Measurements from ENCODE around the gene STH. TPM values are rescaled to one million over a fixed set of nuclear protein-coding genes. Genes with fewer than 3 reads are reported as not detected.

The STH gene
- total and polyA plus RNA-seq, 8 donors = not detected

DNA sequence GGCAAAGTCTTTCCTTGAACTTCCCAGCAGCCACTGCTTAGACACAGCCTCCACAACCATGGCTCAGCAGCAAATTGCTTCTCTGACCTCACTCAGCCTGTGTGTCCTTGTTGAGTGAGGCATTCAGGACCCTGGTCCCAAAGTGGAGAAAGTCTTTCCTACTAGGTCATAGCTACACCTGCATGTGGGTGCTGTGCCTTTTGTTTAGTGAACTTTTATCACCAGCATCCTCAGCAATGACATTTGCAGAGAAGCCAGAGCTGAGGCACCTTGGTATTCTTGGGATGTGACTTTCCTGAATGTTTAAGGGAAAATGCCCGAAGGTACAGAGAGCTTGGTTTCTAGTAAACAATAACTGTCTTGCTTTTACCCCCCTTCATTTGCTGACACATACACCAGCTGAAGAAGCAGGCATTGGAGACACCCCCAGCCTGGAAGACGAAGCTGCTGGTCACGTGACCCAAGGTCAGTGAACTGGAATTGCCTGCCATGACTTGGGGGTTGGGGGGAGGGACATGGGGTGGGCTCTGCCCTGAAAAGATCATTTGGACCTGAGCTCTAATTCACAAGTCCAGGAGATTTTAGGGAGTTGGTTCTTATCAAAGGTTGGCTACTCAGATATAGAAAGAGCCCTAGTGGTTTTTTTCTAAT lies 20.9 kb upstream of the STH start:
- intact Hi-C loops (cut with DNase I; ENCODE audit: low total_unique reads) = no loop called here
- Histone ChIP-seq H3K4me1 (no peaks in the 10 kb centered on the region), H3K27me3 (peaks cover 0 to 15% (median 5%) of the 10 kb centered on the region in 3 donors), H3K36me3 (no peaks in the 10 kb centered on the region), H3K9me3 (no peaks in the 10 kb centered on the region), H3K4me3 (no peak overlapping the region), H3K27ac (no peak overlapping the region)
- TF ChIP-seq, protein P1, sequence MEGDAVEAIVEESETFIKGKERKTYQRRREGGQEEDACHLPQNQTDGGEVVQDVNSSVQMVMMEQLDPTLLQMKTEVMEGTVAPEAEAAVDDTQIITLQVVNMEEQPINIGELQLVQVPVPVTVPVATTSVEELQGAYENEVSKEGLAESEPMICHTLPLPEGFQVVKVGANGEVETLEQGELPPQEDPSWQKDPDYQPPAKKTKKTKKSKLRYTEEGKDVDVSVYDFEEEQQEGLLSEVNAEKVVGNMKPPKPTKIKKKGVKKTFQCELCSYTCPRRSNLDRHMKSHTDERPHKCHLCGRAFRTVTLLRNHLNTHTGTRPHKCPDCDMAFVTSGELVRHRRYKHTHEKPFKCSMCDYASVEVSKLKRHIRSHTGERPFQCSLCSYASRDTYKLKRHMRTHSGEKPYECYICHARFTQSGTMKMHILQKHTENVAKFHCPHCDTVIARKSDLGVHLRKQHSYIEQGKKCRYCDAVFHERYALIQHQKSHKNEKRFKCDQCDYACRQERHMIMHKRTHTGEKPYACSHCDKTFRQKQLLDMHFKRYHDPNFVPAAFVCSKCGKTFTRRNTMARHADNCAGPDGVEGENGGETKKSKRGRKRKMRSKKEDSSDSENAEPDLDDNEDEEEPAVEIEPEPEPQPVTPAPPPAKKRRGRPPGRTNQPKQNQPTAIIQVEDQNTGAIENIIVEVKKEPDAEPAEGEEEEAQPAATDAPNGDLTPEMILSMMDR (IDR thresholded peaks at IDR 0.05) = no peak
- no peak for TF ChIP-seq EP300 (IDR thresholded peaks at IDR 0.05)
- TF ChIP-seq POLR2A (IDR thresholded peaks at IDR 0.05) = no peak
- no peak for DNase-seq
- WGBS, 5 donors = 61 to 84% (median 75%) methylated on average over 3 of the region's 3 CpGs

DNA sequence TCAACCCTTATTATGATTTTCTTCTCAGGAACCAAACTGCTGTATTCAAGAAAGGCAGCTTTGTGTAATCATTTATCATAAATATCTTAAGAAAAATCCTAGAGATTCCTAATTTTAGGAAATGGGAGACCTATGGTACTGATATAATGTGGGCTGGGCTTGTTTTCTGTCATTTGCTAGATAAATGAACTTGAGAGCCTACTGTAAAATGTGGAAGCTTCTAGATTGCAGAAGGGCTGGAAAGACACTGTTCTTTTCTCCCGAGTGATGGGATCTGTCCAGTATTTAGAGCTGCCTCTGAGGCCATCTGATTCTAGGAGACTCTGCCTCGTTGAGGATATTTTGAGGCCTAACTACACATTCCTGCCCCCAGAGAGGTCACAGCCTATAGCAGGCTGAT lies 19.9 kb upstream of the STH start:
- no peak for TF ChIP-seq POLR2AphosphoS5 (IDR thresholded peaks at IDR 0.05)
- TF ChIP-seq, protein P1 (IDR thresholded peaks at IDR 0.05) = no peak
- TF ChIP-seq EP300 (IDR thresholded peaks at IDR 0.05) = no peak
- TF ChIP-seq POLR2A (IDR thresholded peaks at IDR 0.05) = no peak
- Histone ChIP-seq H3K27ac (no peak overlapping the region), H3K4me3 (no peak overlapping the region), H3K36me3 (no peaks in the 10 kb centered on the region), H3K27me3 (peaks cover 0 to 24% (median 5%) of the 10 kb centered on the region in 3 donors), H3K4me1 (no peaks in the 10 kb centered on the region), H3K9me3 (no peaks in the 10 kb centered on the region)
- no peak for DNase-seq
- WGBS, 5 donors = 46 to 64% (median 61%) methylated on average over 2 of the region's 2 CpGs
- intact Hi-C loops (cut with DNase I; ENCODE audit: low total_unique reads) = no loop called here

DNA sequence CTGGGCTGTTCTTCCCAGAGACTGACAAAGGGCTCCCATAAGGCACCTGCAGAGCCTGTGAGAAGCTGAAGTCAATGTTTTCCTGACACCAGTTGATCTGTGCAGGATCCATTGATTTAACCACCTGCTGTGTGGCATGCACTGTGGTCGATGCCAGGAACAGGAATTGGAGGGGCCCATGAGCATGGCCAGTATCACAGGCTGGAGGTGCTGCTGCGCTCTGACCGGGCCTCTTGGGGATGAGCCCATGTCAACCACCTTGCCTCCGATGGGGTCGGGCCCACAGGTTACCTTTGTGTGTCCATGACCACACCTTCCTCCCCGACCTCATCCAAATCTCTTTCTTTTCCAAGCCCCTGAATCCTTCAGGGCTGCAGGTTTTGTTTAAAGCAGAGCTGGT lies 18.2 kb upstream of the STH start:
- no peak for TF ChIP-seq POLR2AphosphoS5 (IDR thresholded peaks at IDR 0.05)
- no peaks in the 10 kb centered on the region for H3K36me3 ChIP-seq
- H3K4me1 ChIP-seq = no peaks in the 10 kb centered on the region
- intact Hi-C loops (cut with DNase I; ENCODE audit: low total_unique reads) = no loop called here
- WGBS, 5 donors = 78 to 89% (median 82%) methylated on average over 6 of the region's 6 CpGs
- no peak for DNase-seq
- H3K9me3 ChIP-seq = no peaks in the 10 kb centered on the region
- peaks cover 0 to 25% (median 5%) of the 10 kb centered on the region in 3 donors for H3K27me3 ChIP-seq
- H3K4me3 ChIP-seq = no peak overlapping the region
- no peak overlapping the region for H3K27ac ChIP-seq

DNA sequence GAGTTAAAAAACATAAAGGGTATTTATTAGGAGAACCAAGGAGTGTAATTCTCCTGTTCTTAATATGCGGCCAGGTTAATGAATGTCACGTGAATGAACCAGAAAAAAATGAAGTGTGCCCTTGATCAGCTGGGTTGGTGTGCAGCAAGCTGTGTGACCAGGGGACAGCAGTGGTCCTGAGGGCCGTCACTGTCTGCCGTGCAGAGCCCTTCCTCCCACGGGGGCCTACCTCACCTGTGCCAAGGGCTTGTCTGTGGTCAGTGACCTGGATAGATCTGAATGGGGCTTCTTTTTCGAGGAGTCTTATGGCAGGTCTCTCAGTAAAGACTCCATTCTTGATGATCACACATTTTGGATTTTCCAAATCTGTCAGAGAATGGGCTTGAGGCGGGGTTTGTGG lies 17.7 kb upstream of the STH start:
- H3K36me3 ChIP-seq = no peaks in the 10 kb centered on the region
- H3K4me1 ChIP-seq = no peaks in the 10 kb centered on the region
- H3K27me3 ChIP-seq = peaks cover 0 to 20% (median 5%) of the 10 kb centered on the region in 3 donors
- no peak overlapping the region for H3K27ac ChIP-seq
- DNase-seq = no peak
- TF ChIP-seq, protein P1 (IDR thresholded peaks at IDR 0.05) = no peak
- no peak for TF ChIP-seq EP300 (IDR thresholded peaks at IDR 0.05)
- no peak for TF ChIP-seq POLR2A (IDR thresholded peaks at IDR 0.05)
- TF ChIP-seq POLR2AphosphoS5 (IDR thresholded peaks at IDR 0.05) = no peak
- no peak overlapping the region for H3K4me3 ChIP-seq
- intact Hi-C loops (cut with DNase I; ENCODE audit: low total_unique reads) = no loop called here
- WGBS, 5 donors = 86 to 89% (median 87%) methylated on average over 7 of the region's 7 CpGs
- no peaks in the 10 kb centered on the region for H3K9me3 ChIP-seq
